BE2C (cell line): Measurements from ENCODE around the gene MAP3K20.

Experiments
- DNase-seq: peaks from one replicate; pipeline ENCODE4 v3.0.0-alpha.2; 2020
- H3K27me3 ChIP-seq: fragments of 250-450 bp; sonication (Bioruptor Pico); 2 replicates; pipeline ENCODE4 v1.5.1; 2020; ENCODE audit warnings: mild to moderate bottlenecking
- H3K36me3 ChIP-seq: fragments of 250-450 bp; sonication (Bioruptor Pico); 2 replicates; pipeline ENCODE4 v1.5.1; 2020; ENCODE audit warnings: mild to moderate bottlenecking
- H3K4me1 ChIP-seq: fragments of 250-450 bp; sonication (Bioruptor Pico); 2 replicates; pipeline ENCODE4 v1.5.1; 2020
- H3K4me3 ChIP-seq: 2 replicates; pipeline ENCODE4 v1.5.1; 2011; ENCODE audit warnings: low read depth, low read length
- H3K9me3 ChIP-seq: fragments of 250-450 bp; sonication (Bioruptor Pico); 2 replicates; pipeline ENCODE4 v1.5.1; 2020
- CTCF ChIP-seq: IDR thresholded peaks from 2 replicates; pipeline ENCODE4 v1.5.1; 2012; ENCODE audit warnings: mild to moderate bottlenecking, low read depth, low read length

Gene MAP3K20

GRCh38 chr2:173290046-173290445, 214.4 kb downstream of the MAP3K20 start:
- no peak for DNase-seq
- Histone ChIP-seq H3K36me3 (no peaks in the 10 kb centered on the region), H3K4me1 (no peaks in the 10 kb centered on the region), H3K4me3 (no peak overlapping the region), H3K27me3 (no peaks in the 10 kb centered on the region), H3K9me3 (no peaks in the 10 kb centered on the region)
- no peak for TF ChIP-seq CTCF

- DNase-seq, result no peak
- H3K27me3 ChIP-seq, result no peaks in the 10 kb centered on the region
Measured at GRCh38 chr2:173290518-173290917, 214.9 kb downstream of the MAP3K20 start.

DNA sequence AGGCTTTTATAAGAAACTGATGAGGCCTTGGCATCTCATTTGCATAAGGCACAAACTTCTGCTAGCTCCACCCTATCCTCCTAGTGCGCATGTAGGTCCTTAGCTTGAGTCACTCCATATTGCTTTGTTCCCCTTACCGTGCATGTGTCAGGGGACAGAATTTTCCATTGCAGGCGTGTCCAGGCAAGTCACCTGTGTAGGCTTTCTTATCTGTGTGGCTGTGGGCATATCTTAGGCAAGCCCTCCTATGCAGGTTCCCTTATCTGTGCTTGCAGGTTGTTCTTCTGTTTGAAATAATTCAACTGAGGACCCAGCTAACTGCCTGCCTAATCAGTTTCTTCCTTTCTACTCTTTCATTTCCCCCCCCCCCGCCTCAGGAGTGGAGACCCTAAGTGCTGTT, 215.8 kb downstream of the MAP3K20 start:
- Histone ChIP-seq H3K36me3 (no peaks in the 10 kb centered on the region), H3K9me3 (no peaks in the 10 kb centered on the region), H3K4me1 (no peaks in the 10 kb centered on the region), H3K27me3 (no peaks in the 10 kb centered on the region), H3K4me3 (no peak overlapping the region)
- TF ChIP-seq CTCF, result no peak
- DNase-seq, result no peak

More at GRCh38 chr2:173290518-173290917, 214.9 kb downstream of the MAP3K20 start:
- TF ChIP-seq CTCF, result no peak
- H3K4me3 ChIP-seq, result no peak overlapping the region
- no peaks in the 10 kb centered on the region for H3K36me3 ChIP-seq
- no peaks in the 10 kb centered on the region for H3K9me3 ChIP-seq
- no peaks in the 10 kb centered on the region for H3K4me1 ChIP-seq

GRCh38 chr2:173296235-173296634, 220.6 kb downstream of the MAP3K20 start:
- no peak for DNase-seq
- no peaks in the 10 kb centered on the region for H3K27me3 ChIP-seq
- no peaks in the 10 kb centered on the region for H3K9me3 ChIP-seq
- no peak for TF ChIP-seq CTCF
- H3K4me3 ChIP-seq, result no peak overlapping the region
- no peaks in the 10 kb centered on the region for H3K36me3 ChIP-seq
- H3K4me1 ChIP-seq, result no peaks in the 10 kb centered on the region

GRCh38 chr2:173298536-173299097, 223.0 kb downstream of the MAP3K20 start:
- DNase-seq, result no peak
- no peaks in the 10 kb centered on the region for H3K9me3 ChIP-seq
- no peaks in the 10 kb centered on the region for H3K27me3 ChIP-seq
- no peaks in the 10 kb centered on the region for H3K36me3 ChIP-seq
- H3K4me3 ChIP-seq, result no peak overlapping the region
- no peak for TF ChIP-seq CTCF
- H3K4me1 ChIP-seq, result no peaks in the 10 kb centered on the region

- Histone ChIP-seq H3K4me1 (no peaks in the 10 kb centered on the region), H3K27me3 (no peaks in the 10 kb centered on the region), H3K4me3 (no peak overlapping the region), H3K36me3 (no peaks in the 10 kb centered on the region), H3K9me3 (no peaks in the 10 kb centered on the region)
- no peak for TF ChIP-seq CTCF
- DNase-seq, result no peak
Measured at GRCh38 chr2:173299764-173300163, 224.1 kb downstream of the MAP3K20 start.
